Ramos (cell line): ENCODE measurements around the gene COBL.

Source experiments
- in situ Hi-C: fragments of 300-500 bp; cut with MboI; formaldehyde crosslinking; loops from one replicate; pipeline ENCODE4 v1.14.3; 2022; ENCODE audit warnings: low sequenced_read_pairs; ENCODE audit not compliant: unreplicated experiment

Gene COBL

DNA sequence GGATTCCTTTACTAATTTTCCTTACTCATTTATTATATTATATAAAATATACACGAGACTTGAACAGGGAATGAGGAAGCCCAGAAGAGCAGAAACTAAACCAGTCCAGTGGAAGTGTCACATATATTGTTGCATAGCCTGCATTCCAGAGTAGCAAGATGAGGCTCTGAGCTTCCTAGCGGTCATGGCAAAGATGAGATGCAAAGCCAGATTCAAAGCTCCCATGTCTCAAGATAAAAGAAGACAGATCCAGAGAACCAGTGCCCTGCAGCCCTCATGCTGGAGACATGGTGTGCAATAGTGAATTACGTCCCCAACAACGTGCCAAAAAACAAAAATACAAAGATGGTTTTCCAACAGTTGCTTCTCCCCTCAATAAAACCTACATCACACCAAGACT is 59.7 kb downstream of the COBL start:
- in situ Hi-C loops, result no loop called here

DNA sequence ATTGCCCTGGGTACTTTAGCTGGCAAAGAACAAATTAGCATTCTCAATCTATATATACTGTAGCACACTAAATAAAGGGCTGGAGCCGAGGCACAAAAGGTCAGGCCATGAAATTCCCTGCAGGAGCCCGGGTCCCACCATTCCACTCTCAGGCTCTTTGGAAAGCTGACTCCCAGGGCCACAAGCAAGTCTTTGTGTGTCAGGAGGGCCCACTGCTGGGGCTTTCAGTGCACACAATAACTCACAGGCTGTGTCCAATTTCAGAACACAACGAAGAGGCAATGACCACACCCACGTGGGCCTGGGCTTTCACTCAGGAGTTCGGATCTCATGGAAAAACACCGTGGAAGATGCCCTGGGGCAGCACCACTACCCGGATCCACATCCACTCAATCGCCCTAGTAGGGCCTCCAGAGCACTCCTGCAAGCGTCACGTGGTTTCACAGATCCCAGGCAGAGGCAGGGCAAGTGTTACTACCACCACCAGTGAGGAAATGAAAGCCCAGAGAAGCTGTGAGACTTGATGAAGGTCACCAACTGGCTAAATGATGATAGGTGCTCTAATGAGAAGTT is 60.3 kb downstream of the COBL start:
- in situ Hi-C loops, result no loop called here

DNA sequence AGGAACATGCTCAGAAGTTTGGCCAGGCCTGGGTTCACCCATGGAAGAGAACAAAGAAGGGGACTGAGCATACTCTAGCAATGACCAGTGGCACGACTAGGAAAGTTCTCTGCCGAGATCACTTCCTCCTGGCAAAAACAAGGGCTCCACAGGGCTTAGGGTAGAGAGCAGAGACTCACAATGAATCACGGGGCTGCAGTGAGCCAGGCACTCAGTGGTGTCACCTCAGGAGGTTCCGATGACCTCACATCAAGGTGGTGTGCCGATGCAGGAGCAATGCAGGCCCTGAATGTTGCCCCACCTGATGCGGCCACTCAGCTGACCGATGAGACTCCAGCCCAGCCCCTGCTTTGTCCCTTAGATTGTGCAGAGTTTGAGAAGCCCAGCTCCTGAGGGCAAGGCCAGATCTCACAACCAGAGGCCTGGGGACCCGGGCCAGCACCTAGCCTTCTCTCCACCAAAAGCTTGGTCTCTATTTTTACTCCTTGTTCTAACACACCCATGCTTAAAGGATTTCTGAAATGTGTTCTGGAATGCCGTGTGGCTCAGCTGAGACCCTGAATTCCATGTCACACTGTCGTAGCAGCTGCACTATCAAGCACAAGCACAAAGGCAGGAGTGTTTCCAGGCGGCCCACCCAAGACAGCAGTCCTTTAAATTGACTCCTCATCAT is 60.9 kb downstream of the COBL start:
- in situ Hi-C loops, result no loop called here

DNA sequence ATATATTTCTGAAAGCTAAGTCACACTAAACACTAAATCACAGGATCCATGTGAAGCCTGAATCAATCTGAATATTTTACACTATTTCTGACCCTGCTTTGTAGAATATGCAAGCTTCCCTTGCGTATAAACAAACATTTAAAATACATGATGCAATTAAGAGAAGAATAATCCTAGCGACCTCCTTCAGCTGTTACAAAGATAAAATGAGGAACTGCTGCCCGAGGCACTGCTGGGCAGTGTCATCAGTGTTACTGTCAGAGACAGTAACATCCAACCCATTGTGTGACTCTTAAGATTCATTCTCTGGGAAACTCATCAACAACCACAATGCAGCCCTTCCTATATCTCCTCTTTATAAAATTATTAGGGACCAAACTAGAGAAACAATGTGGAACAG is 61.6 kb downstream of the COBL start:
- in situ Hi-C loops, result no loop called here

DNA sequence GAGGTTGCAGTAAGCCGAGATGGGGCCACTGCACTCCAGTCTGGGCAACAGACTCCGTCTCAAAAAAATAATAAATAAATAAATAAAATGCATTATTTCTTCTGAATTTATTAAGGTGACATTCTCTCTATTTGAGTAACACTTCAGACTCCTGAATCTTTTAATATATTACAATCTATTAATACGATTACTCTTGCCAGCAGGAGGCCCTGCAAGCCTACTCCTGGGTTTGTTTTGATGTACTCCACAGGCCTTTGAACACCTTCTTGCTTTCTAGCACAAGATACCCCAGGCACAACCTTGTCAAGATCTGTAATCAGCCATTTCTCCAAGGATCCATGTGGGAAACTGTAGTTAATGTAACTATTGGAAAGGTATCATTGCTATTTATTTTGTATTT is 63.5 kb downstream of the COBL start:
- in situ Hi-C loops, result no loop called here

DNA sequence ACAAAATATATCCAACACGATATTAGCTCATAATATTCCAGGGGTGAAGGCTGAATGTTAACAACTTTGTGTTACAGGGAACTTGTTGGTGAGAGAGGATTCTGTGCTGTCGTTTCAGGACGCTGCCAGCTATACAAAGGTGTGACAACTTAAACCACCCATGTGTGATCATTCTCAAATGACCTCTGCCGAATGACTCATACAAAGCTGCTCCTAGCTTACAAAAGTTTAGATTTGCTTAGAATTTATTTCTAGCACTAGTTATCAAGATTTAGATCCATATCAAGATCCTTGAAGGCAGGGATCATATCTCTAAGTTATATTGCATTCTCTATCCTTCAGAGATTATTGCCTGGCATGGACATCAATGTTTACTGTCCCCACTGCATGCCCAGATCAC is 65.3 kb downstream of the COBL start:
- in situ Hi-C loops, result no loop called here

DNA sequence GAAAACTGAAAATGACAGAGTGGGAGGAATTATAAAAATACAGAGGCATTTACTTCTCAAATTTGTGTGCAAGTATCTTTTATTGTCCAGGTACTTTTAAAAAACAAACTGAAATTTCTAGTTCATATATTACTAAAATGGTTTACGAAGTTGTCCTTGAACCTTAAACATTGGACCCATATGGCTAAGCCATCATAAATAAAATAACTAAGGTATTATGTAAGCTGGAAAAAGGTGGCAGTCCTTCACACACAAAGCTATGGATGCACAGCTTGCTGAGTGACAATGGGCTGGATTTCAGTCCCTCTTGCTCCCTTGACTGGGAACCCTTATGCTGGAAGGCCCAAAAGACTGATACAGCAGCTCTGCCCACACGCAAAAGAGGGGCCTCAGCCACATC is 66.1 kb downstream of the COBL start:
- in situ Hi-C loops, result no loop called here

DNA sequence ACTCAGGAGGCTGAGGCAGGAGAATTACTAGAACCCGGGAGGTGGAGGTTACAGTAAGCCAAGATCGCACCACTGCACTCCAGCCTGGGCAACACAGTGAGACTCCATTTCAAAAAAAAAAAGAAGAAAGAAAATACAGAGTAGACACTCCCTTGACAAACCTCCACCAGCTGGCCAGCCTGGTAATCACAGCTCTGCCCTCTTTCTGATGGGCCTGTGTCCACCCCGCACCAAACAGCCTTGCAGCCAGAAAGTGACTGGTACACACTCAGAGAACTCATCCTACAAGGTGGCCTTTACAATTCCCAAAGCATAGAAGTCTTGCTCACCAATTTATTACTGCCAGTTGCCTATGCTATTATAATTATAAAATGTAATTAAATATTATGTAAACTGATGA is 66.6 kb downstream of the COBL start:
- in situ Hi-C loops, result no loop called here

DNA sequence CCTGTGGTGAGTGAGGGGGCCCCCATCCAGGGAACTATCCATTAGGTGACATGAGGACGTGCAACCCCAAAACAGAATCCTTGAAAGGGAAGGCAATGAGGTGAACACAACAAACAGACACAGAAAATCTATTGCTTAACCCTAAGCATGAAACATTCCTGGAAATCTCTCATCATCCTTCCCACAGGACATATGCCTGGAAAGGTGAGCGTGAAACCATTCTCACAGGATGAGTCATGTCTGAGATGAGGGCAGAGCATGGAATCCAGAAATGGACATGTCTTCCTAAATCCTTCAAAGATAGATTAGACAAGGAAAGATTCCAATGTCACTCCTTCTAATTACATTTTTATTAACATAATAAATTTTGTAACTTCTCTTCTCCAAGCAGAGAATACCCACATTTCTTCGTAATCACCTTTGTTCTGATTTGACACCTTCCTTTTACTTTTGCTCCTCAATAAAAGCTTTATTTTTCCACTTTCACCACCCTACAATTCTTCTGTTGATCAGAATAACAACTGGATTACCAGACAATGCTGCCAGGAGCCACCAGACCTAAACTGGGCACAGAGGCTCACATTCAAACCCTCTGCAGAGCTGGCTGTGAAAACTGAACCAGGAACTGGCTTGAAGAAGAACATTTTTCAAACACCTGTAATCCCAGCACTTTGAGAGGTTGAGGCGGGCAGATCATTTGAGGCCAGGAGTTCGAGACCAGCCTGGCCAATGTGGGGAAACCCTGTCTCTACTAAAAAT is 67.2 kb downstream of the COBL start:
- in situ Hi-C loops, result no loop called here

DNA sequence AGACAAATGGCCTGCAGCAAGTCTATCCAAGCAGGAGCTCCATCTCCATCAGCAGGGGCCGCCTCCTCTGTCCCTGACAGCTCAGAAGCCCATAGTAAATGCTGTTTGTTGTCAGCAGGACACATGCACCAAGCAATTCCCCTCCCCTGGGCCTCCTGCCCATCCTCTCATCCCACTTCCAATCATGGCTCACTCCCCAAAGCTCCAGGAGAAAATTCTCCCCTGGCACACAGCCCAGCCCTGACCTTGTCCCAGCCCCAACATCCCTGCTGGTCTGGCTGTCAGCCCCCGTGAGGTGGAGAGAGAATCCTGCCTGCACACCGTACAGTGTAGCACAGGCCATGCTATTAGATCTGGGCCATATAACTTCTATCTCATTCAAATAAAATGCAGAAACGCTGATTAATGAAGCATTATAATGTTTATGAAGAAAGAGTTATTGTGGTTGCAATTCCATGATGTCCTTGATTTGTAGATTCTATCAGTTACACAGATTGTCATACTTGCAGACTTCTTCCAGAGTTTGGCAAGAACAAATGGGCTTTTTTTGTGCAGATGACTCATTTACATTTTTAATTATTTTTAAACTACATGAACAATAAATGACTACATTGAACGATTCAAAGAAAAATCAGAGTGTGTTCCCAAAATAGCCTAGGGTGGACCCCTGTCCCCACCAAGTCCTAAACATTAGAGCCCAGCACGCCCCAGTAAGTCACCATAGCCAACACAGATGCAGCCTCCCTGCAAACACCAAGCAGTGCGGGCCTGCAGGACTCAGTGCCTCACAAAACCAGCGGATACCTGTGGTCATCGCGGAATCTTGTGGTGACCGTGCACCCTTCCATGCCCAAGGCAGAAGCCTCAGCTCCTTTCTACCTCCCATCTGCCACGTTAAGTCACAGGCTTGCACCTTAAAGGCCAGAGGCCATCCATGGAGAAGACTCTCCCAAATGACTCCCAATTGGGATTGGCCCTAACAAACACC is 70.1 kb downstream of the COBL start:
- in situ Hi-C loops, result no loop called here

DNA sequence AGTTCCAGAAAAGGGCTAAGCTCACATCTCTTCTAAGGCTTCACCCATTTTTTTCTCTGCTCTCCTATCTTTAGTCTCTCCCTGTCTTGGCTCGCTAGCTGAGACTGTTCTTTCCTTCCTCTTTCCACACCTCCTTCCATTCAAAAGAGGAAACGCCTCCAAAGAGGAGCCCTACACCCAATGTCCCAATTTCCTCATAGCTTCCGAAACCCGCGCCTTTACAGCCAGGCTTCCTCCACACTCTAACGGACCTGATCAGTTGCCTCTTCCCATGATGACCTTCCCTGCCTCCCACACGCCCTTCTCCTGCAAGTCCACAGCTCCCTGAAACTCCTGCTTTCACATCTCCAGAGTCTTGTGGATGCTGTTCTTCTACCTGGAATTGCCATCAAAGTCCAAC is 71.7 kb downstream of the COBL start:
- in situ Hi-C loops, result no loop called here

DNA sequence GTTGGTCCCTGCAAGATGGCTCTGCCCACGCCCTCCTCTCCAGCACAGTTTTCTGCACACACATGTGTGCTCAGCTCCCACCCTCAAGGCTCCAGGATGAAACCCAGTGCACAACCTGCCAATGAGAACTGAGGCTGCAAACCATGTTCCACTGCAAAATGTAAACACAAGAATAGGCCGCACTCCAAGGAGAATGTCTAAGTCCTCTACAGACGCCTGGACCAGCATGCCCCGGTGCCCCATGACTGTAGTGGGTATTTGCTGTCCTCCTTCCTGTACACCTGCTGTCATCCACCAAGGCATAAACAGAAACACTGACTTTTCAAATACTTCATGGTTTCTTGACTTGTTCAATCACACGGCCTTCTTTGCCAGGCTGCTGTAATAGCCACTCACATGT is 72.6 kb downstream of the COBL start:
- in situ Hi-C loops, result no loop called here

DNA sequence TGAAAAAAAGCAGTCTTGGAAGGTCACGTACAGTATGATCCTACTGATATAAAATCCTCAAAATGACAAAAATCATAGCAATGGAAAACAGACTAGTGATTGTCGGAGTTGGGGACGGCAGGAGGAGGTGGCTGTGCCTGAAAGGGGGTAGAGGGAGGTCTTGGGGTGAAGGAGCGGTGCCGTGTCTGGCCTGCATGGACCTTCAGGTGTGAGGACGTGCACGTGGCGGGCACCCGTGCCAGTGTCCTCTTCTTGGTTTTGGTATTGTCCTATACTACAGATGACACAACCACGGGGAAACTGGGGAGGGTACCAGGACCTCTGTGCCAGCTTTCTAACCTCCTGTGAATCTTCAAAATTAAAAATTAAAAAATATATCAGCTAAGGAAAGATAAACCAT is 73.0 kb downstream of the COBL start:
- in situ Hi-C loops, result no loop called here

DNA sequence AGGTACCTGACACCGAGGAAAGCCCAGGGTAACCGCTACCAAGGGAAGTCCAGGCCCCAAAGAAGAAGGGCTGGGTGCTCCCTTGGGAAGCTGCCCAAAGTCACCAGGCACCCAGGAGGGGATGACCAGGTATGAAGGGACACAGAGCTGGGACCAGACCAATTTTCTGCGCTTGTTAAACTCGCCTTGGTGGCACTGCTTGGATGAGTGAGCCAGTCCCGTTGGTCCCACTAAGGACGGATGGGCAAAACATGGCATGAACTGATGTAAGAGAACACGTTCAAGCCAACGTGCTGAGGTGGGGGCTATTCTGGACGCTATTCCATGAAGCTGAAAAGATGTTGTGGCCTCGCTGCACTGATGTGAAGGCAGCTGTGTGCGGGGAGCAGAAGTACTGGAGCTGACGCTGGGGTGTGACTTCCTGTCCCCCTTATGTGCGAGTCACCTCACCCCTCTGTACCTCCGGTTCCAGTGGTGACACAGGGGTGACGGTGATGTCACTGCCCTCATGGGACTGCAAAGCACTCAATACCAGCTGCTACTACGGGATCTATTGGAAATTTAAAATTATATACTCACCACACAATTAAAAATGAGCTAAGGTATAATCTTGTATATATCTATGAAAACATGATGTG is 73.6 kb downstream of the COBL start:
- in situ Hi-C loops, result no loop called here

DNA sequence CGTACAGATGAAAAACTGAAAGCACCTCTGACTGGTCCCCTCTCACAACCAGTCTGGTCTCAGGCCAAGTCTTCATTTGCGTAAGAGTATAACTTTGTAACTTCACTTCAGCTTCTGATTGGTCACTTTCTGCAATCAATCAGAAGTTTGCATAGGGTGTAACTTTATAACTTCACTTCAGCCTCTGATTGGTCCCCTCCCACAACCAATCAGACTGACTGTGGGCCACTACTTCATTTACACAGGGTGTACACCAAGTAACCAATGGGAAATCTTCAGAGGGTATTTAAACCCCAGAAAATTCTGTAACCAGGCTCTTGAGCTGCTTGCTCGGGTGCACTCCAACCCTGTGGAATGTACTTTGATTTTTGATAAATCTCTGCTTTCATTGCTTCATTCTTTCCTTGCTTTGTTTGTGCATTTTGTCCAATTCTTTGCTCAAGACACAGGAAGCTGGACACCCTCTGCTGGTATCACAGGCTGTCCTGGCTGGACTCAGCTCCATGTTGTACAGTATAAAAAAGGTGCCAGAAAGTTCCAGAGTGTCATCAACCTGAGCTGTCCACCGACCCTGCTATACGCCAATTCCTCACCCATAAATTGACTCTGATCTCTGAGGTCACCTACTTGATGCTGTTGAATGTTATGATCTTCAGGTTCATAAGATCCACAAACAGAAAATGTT is 74.5 kb downstream of the COBL start:
- in situ Hi-C loops, result no loop called here

DNA sequence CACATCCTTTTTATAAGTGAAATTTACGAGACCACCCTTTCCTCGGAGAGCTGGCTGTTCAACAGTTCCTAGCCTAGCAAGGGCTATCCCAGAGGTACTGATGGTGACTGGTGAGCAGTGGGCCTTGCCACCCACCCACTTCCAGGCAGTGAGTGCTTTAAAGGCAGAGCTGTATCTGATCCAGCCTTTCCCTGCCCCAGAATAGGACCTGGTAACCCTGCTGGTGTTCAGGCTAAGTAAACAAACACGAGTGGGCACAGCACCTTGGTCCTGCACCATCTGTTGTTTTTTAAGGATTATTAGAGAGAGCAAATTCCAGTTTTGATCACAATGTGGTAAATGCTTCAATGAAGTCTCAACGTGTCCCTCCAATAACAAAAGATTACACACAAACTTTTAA is 75.7 kb downstream of the COBL start:
- in situ Hi-C loops, result no loop called here

DNA sequence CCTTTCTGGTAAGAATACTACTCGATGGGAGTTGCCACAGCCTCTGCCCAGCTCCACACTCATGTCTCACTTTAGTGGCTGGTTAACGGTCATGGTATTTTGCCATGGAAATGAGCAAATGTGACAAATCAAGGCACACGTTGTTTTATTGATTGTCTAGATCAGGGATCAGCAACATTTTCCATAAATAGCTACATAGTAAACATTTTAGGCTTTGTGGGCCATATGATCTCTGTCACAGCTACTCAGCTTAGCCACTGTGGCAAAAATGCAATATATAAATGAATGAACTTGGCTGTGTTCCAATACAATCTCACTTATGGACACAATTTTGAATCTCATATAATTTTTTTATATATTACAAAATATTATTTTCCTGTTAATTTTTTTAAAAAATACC is 76.9 kb downstream of the COBL start:
- in situ Hi-C loops, result no loop called here

DNA sequence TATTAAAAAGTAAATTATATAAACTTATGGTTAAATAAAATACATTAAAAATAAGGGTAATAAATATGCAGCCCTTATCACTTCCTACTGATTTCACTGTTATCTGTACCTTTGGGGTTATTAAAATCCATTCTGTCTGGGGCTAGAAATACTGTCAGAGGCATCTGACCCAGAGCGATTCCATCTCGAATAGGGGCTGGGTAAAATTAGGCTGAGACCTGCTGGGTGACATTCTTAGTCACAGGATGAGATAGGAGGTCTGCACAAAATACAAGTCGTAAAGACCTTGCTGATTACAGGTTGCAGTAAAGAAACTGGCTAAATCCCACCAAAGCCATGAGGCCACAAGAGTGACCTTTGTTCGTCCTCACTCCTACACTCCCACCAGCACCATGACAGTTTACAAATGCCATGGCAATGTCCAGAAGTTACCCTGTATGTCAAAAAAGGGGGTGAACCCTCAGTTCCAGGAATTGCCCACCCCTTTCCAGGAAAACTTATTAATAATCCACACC is 77.6 kb downstream of the COBL start:
- in situ Hi-C loops, result no loop called here

DNA sequence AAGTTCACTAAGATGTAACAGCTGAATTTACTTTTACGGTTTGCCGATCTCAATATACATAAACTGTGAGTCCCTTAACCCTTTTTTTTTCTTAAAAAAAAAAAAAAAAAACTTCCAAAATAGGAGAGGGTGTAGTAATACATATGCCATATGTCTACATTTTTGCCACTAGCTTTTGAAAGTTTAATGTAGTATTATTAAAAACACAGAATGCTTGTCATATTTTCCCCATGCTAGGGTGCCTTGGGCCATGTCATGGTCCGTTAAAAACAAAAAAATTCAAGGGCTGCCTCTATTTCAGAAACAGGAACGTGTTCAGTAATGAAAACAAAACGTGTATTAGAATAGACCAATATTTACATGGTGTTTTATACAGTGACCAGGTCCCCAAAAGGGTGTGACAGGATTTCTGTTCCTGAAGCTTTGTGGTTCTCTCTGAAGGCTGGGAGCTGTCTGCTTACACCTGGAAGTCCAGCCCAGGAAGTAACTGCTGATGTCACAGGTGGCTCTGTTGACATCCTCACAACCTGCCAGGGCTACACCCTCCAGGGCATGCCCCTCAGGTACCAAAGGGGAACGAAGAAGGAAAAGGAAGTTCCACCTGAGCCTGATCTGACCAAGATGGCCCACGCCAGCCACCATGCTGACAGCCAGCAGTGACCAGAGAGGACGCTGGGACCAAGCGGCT is 79.0 kb downstream of the COBL start:
- in situ Hi-C loops, result no loop called here
